Mesothelial cell of epicardium (in vitro differentiated cells): Measurements from ENCODE around the gene CXCR1. TPM values are rescaled to one million over a fixed set of nuclear protein-coding genes. Genes with fewer than 3 reads are reported as not detected.

Experiments used
- DNase-seq, 2 experiments: peaks; one replicate each; pipeline ENCODE4 v3.0.0; 2021; ENCODE audit warnings: low spot score in 2 of 2; ENCODE audit not compliant: unreplicated experiment in 2 of 2
- H3K27ac Mint-ChIP-seq: 2 replicates; pipeline ENCODE4 v1.8.0; 2021; ENCODE audit warnings: mixed read lengths
- H3K27me3 Mint-ChIP-seq: 2 replicates; pipeline ENCODE4 v1.8.0; 2021; ENCODE audit warnings: low read depth, mixed read lengths
- H3K36me3 Mint-ChIP-seq: 2 replicates; pipeline ENCODE4 v1.8.0; 2021; ENCODE audit warnings: mixed read lengths
- H3K4me1 Mint-ChIP-seq: 2 replicates; pipeline ENCODE4 v1.8.0; 2021; ENCODE audit warnings: mixed read lengths
- H3K4me3 Mint-ChIP-seq: 2 replicates; pipeline ENCODE4 v1.8.0; 2021; ENCODE audit warnings: mild to moderate bottlenecking, moderate library complexity, mixed read lengths
- H3K9me3 Mint-ChIP-seq: 2 replicates; pipeline ENCODE4 v1.8.0; 2021; ENCODE audit warnings: mixed read lengths
- CTCF ChIP-seq: fragments of 200-600 bp; sonication (generic); IDR thresholded peaks from one replicate; pipeline ENCODE4 v1.5.0; 2021; ENCODE audit warnings: antibody characterized with exemption; ENCODE audit not compliant: unreplicated experiment
- total RNA-seq: library from RNA; stranded (reverse); gene quantifications from 3 replicates; pipeline ENCODE4 v1.2.1, GENCODE V29; 2021

Gene CXCR1
- total RNA-seq, 1 donor from 2014 or later: not detected

GRCh38 chr2:218186876-218187275 is 20.1 kb upstream of the CXCR1 start:
- H3K4me1 Mint-ChIP-seq: peaks cover 12% of the 10 kb centered on the region
- no peak for TF ChIP-seq CTCF
- H3K36me3 Mint-ChIP-seq: no peaks in the 10 kb centered on the region
- H3K27ac Mint-ChIP-seq: peak overlapping the region; percentile 82
- H3K4me3 Mint-ChIP-seq: no peak overlapping the region
- H3K27me3 Mint-ChIP-seq: peaks cover 2% of the 10 kb centered on the region
- DNase-seq: no peak
- no peaks in the 10 kb centered on the region for H3K9me3 Mint-ChIP-seq

- DNase-seq: peak in 1 of 2 experiments; percentile 64
- Mint-ChIP-seq H3K36me3 (no peaks in the 10 kb centered on the region), H3K9me3 (no peaks in the 10 kb centered on the region)
These were observed 19.6 kb upstream of the CXCR1 start for GRCh38 chr2:218186355-218186766.

GRCh38 chr2:218184331-218184730 is 17.6 kb upstream of the CXCR1 start:
- no peak for TF ChIP-seq CTCF
- Mint-ChIP-seq H3K36me3 (no peaks in the 10 kb centered on the region), H3K9me3 (no peaks in the 10 kb centered on the region)

More at GRCh38 chr2:218186355-218186766, 19.6 kb upstream of the CXCR1 start:
- H3K4me3 Mint-ChIP-seq: no peak overlapping the region
- H3K27ac Mint-ChIP-seq: peak overlapping the region; percentile 11
- peaks cover 12% of the 10 kb centered on the region for H3K4me1 Mint-ChIP-seq
- peaks cover 2% of the 10 kb centered on the region for H3K27me3 Mint-ChIP-seq
- TF ChIP-seq CTCF: peak; percentile 56

GRCh38 chr2:218180467-218181114 is 13.8 kb upstream of the CXCR1 start:
- H3K27ac Mint-ChIP-seq: no peak overlapping the region
- H3K4me3 Mint-ChIP-seq: no peak overlapping the region
- TF ChIP-seq CTCF: no peak
- H3K27me3 Mint-ChIP-seq: peaks cover 7% of the 10 kb centered on the region
- peaks cover 10% of the 10 kb centered on the region for H3K4me1 Mint-ChIP-seq
- H3K36me3 Mint-ChIP-seq: no peaks in the 10 kb centered on the region
- no peaks in the 10 kb centered on the region for H3K9me3 Mint-ChIP-seq
- no peak for DNase-seq

More at GRCh38 chr2:218184331-218184730, 17.6 kb upstream of the CXCR1 start:
- H3K27me3 Mint-ChIP-seq: peaks cover 2% of the 10 kb centered on the region
- no peak overlapping the region for H3K27ac Mint-ChIP-seq
- peaks cover 22% of the 10 kb centered on the region for H3K4me1 Mint-ChIP-seq
- no peak for DNase-seq
- no peak overlapping the region for H3K4me3 Mint-ChIP-seq

GRCh38 chr2:218179782-218180181 is 13.0 kb upstream of the CXCR1 start:
- Mint-ChIP-seq H3K4me3 (no peak overlapping the region), H3K27me3 (peaks cover 7% of the 10 kb centered on the region), H3K4me1 (peaks cover 10% of the 10 kb centered on the region), H3K9me3 (no peaks in the 10 kb centered on the region), H3K27ac (no peak overlapping the region), H3K36me3 (no peaks in the 10 kb centered on the region)
- DNase-seq: no peak
- TF ChIP-seq CTCF: no peak
